HG03175 (cell line): ENCODE results near the gene GNA14.
"Not testable (repeated sequence)": the region's sequence is repeated elsewhere in the genome, so short reads cannot be mapped to it uniquely, and the experiment has no call there.

ENCODE experiments used
- ATAC-seq: cut with Tn5 transposase; IDR thresholded peaks from one replicate; pipeline ENCODE4 v1.9.1; 2021; ENCODE audit warnings: mild to moderate bottlenecking, moderate library complexity; ENCODE audit not compliant: unreplicated experiment

Gene GNA14

GRCh38 chr9:77455312-77455927, 192.7 kb downstream of the GNA14 start:
- peak; percentile 52 for ATAC-seq

GRCh38 chr9:77454663-77455062, 193.5 kb downstream of the GNA14 start:
- no peak for ATAC-seq

- no peak for ATAC-seq
Measured at GRCh38 chr9:77453825-77454647, 194.1 kb downstream of the GNA14 start.

GRCh38 chr9:77451507-77451906, 196.6 kb downstream of the GNA14 start:
- no peak for ATAC-seq

DNA sequence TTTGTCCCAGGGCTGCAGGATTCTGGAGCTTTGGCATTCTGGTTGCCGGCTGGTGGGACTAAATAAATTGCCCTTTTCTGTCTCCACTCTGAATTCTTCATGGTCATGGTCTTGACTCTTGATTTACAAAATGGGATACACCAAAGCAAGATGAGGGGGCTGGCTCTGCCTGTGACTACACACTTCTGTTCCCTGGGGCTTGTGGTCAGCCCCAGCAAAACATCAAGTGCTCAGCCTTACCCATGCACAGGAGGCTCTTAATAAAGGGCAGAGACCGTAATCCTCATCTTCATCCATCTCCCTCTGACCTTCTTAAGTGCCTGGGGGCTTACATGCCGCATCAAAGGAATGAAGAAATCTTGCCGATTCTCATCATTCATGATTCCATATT, 198.0 kb downstream of the GNA14 start:
- ATAC-seq: no peak

GRCh38 chr9:77449240-77450084, 198.7 kb downstream of the GNA14 start:
- ATAC-seq: no peak

GRCh38 chr9:77447646-77448045, 200.5 kb downstream of the GNA14 start:
- no peak for ATAC-seq

- no peak for ATAC-seq
Measured at GRCh38 chr9:77442436-77442835, 205.7 kb downstream of the GNA14 start.

- ATAC-seq: not testable (repeated sequence)
Measured at GRCh38 chr9:77441124-77441523, 207.0 kb downstream of the GNA14 start.

GRCh38 chr9:77440057-77440456, 208.1 kb downstream of the GNA14 start:
- ATAC-seq: no peak

DNA sequence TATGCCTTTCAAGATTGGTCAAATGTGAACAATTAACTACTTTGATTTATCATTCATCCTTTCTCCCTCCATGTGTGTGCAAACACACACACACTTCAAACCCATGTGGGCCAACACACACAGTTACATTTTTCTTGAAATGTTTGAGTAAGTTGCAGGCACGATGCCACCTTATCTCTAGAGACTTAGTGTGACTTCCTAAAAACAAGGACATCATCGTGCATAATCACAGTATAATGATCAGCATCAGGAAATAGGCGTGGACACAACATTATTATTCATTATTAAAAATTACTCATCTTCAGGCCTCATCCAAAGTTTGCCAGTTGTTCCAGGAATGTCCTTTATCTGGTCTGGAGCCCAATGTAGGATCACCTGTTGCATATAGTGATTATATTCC, 209.5 kb downstream of the GNA14 start:
- ATAC-seq: no peak

- no peak for ATAC-seq
Measured at GRCh38 chr9:77435688-77436087, 212.4 kb downstream of the GNA14 start.

DNA sequence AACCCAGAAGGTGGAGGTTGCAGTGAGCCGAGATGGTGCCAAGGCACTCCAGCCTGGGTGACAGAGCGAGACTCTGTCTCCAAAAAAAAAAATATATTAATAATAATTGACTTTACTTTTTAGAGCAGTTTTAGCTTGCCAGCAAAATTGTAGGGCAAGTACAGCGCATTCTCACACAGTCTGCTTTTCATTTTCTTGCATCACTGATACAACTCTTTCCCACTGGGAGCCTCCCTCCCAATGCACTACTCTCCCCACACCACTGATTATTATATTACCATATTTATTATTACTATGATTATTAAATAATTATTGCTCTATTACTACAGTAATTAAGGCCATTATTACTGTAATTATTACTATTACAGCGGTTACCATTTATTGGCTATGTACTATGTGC, 212.8 kb downstream of the GNA14 start:
- no peak for ATAC-seq

- ATAC-seq: peak; percentile 81
Measured at GRCh38 chr9:77433675-77434445, 214.3 kb downstream of the GNA14 start.

GRCh38 chr9:77432053-77432452, 216.1 kb downstream of the GNA14 start:
- no peak for ATAC-seq

DNA sequence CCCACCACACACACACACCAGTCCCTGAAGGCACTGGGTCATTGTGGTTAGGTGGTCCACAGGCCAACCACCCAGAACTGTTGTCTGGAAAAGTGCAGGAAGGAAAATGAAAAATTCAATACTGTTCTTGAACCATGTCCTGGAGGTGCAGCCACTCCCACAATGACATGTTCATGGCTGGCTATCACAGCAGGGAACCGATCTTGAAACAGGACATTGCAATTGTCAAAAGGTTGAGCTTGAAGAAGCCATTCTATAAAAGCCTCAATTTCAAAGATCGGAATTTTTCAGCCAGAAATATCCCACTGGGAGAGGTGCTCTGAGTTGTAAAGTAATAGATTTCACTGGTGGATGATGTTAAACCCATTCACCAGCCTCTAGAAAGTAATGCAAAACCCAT, 218.2 kb downstream of the GNA14 start:
- ATAC-seq: no peak

GRCh38 chr9:77427256-77427927, 220.7 kb downstream of the GNA14 start:
- no peak for ATAC-seq

GRCh38 chr9:77426712-77427111, 221.4 kb downstream of the GNA14 start:
- no peak for ATAC-seq

GRCh38 chr9:77424993-77425392, 223.1 kb downstream of the GNA14 start:
- ATAC-seq: no peak

DNA sequence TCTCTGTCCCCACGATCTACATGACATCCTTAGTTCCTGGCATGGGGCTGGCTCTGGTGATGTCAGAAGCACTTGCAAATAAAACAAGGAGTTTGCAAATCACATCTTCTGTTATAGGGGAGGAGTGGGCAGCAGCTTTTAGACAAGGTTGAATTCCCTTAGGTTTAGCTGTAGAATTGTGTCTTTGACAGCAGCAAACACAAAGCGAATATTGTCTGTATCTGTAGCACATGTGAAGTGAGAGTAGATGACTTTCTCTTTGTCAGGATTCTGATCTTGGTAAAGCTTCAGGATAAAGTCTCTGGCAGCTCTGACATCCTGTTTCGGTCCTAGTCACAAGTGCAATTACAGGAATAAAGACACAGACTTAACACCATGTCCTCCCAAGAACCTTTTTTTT, 224.3 kb downstream of the GNA14 start:
- ATAC-seq: no peak
